NCI-H2196 (cell line): Measurements from ENCODE around the gene SYVN1.
A peak's percentile ranks its signal among the peaks of the same experiment; 100 is the strongest.

Source experiments
- DNase-seq: peaks from one replicate; lab custom pipeline; 2025; ENCODE audit not compliant: unreplicated experiment; lab: John Stamatoyannopoulos, UW

Gene SYVN1

DNA sequence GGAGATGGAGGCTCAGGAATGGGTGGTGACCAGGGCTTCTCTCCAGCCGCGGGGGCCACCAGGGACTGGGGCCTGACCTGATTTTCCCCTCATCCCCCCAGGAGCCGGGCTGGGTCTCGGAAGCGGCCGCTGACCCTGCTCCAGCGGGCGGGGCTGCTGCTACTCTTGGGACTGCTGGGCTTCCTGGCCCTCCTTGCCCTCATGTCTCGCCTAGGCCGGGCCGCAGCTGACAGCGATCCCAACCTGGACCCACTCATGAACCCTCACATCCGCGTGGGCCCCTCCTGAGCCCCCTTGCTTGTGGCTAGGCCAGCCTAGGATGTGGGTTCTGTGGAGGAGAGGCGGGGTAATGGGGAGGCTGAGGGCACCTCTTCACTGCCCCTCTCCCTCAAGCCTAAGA, 46.5 kb downstream of the SYVN1 start:
- DNase-seq = no peak

DNA sequence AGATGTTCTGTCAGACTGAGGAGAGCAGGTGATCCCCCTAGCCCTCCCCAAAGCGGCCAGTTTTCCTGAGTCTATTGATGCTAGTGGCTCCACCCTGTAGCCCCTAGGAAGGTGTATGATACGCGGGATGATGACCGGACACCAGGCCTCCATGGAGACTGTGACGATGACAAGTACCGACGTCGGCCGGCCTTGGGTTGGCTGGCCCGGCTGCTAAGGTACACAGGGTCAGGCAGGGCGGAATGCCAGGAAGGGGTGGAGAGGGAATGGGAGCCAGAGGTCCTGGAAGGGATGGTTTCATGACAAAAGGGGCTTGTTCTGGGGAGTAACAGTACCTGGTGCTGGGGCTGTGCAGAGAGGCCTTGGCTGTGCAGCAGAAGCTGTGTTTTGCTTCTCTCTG, 47.1 kb downstream of the SYVN1 start:
- DNase-seq = no peak

DNA sequence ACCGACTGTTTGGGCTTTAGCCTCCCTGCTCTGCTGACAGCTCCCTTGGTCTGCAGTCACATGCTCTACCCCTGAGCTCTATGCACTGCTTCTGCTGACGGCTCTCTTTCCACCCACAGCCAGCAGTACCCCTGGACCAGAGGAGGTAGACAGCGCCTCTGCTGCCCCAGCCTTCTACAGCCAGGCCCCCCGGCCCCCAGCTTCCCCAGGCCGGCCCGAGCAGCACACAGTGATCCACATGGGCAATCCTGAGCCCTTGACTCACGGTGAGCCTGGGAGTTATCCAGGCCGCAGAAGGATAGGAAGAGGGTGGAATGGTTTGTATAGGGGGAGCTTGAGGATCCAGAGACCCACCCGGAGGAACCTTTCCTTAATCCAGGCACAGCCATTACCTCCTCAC, 47.5 kb downstream of the SYVN1 start:
- no peak for DNase-seq

DNA sequence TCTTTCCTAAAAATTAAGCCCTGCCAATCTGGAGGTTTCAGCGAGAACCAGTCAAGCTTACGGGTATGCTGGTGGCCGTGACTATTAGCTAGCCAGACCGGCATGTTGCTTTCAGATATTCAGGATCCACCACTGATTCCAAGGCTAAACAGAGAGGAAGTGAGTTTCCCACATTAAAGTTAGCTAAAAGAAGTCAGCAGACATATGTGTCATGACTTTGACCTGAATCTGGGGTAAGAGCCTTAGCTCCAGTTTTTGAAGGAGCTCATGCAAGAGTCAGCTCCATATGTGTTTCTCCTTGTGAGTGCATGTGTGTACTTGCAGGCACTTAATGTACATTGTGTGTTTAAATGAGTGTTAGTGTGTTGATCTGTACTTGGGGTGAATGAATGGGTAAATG, 48.9 kb downstream of the SYVN1 start:
- DNase-seq = no peak

DNA sequence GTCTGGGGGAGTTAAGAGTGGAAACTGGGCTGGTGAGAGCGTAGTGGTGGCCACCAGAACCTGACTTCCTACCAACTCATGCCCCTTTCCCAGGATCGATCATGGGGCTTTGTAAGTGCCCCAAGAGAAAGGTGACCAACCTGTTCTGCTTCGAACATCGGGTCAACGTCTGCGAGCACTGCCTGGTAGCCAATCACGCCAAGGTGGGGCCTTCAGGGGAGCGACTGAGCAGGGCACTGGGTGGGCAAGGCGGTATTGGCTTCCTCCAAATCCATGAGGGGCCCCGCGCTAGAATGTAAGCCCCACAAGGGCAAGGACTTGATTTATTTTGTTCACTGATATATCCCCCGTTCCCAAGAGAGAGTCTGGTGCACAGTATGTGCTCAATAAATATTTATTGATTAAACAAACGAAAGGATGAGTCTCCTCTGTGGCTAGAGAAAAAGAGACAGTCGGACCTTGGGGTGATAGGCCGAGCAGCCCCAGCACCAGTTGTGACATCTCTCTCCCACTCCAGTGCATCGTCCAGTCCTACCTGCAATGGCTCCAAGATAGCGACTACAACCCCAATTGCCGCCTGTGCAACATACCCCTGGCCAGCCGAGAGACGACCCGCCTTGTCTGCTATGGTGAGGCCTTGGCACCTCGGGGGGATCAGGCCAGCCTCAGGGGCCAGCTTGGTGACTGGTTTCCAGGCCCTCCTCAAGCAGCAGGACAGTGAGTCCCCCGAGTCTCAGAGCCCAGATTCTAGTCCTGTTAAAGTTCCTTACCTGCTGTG, 49.5 kb downstream of the SYVN1 start:
- no peak for DNase-seq

DNA sequence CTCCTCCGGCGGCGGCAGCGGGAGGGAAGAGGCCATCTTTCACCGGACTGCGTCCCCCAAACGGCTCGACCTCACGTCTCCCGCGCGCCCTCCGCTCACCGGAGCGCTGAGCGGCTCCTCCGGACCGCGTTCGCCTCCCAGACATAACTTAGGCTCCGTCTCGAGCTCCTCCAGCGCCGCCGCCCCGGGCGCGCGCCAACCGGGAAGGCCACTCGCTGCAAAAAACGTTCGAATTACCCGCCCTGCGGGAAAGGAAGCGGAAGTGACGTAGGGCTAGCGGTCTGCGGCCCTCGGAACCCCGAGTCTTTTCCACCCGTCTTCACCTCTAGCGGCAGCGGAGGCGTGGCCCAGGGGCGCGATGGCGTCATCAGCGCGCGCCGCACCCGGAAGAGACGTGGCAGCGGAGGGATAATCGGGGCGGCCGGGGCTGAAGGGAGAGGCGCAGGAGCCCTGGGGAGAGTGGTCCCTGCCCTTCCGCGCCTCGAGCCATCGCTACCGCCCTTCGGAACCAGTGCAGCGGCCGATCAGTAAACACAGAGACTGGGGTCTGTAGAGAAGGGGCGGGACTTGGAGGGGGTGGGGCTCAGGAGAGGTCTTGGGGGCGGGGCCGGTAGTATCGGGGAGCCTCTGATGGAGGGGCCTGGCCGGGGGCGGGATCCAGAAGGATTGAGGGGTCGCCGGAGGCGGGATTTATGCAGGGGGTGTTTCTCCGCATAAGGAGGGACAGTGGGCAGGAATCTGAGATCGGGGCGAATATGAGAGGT, 50.3 kb downstream of the SYVN1 start, which contains the start of the genes CDCA5 and ZFPL1:
Gene CDCA5, minus strand, starts transcription at position 207 of the 764 bp plus-strand sequence. Its CDS starts 62 bp downstream, at position 145.
Gene ZFPL1, plus strand, starts transcription at position 389 of the 764 bp plus-strand sequence. CDS start 477 bp downstream, outside the sequence.
- peak; percentile 96 for DNase-seq

DNA sequence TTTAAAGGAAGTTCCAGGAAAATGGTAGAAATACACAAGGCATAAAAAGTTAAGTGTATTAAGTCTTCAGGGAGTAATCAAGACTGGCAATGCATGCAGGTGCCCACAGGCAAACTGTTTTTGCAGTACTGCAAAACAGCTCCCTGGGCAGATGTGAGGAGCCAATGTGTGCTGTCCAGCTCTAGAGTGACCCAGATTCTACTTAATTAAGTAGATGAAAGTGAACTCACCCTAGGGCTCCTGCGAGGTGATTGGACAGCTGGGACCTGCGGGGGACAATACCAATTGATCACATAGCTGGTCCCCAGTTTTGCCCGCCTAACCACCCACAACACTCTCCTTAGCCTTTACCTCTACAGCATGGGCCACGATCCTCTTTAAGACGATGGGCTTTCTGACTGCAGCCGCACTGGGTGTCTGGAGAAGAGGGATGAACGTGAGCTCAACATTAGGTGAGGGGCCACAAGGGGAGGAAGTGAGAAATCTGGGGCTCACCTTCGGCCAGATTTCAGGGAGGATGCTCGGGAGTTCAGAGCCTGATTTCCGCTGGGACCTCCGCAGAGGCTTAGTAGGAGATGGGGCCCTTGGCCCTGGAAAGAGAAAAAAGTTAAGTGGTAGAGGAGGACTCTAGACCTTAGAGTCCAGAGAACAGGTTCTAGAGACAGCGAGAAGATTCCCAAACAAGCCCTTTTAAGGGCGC, 51.0 kb downstream of the SYVN1 start:
- DNase-seq = no peak

DNA sequence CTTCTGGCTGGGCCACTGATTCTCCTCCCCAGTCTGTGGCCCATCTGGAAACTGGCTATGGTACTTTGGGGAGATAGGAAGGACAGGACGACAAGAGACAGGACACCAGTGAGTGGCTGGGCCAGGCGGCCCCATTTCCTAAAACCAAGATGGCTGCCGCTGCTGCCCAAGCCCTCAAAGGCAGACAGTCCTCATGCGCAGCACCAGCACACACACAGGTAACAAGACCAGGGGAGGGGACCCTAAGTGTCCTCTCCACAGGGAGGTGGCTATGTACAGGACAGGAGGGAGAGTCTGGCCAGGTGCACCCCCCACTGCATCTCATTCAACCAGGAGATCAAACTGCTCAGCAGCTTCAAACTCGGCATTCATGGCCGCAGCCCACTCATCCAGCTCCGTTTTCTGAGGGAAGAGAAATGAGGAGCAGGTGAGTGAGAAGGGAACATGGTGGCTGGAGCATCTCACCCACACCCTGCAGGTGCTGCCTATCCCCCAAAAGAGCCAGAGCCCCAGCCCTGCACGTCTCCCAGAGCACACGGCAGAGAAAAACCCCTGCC, 55.5 kb downstream of the SYVN1 start:
- DNase-seq = no peak

DNA sequence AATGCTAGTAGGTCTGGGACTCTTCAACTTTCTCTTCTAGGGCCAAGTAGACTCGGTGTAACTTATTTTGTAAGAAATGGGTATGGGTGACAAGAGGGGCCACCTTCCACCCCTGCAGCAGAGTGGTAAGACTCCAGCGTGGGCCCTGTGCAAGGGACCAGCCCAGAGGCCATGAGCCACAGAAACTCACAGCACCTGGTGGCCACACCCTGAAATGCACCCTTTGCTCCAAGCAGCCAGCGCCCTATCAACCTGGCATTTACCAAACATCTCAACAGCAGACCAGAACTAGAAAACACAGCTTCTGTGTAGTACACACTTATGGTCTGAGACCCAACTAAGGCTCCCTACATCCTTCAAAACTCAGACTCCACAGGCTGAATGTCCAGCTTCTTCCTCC, 56.2 kb downstream of the SYVN1 start:
- peak; percentile 56 for DNase-seq

DNA sequence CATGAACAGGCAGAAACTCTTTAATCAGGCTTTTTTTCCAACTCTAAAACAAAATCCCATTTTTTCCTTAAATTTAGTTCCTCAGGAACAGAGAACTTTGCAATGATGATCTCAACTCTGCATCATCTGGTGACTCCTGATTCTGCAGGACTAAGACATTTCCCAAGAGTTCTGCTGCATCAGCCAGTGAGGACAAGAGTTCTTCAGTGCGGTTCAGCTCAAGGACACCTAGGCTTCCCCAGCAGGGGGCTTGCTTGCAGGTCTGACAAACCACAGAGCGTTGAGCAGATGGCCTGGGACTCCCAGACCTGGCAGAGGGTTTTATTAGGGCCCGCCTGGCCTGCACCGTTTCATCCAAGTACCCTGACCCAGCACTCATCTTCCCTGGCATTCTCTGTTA, 56.9 kb downstream of the SYVN1 start:
- no peak for DNase-seq
